Measurements from ENCODE around the gene SOCS1.
A peak's percentile ranks its signal among the peaks of the same experiment; 100 is the strongest.

The SOCS1 gene

DNA sequence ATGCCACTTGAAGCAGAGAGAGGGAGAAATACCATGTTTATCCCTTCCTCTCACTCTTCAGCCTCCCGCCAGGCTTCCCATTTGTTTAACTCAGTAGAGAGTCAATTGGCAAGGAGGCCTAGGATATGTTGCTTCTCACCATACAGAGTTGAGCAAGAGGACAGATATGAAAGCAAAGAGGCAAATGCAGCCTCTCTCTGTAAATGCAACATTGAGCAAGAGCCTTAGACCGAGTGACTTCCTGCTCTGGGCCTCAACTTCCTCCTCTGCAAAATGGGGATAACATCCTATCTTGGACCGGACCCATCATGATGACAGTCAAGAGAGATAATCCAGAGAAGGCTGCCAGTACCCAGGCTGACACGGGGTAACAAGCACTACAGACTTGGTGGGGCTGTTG is 36.8 kb downstream of the SOCS1 start:
- H3K36me3 ChIP-seq = no peaks in the 10 kb centered on the region
- no peaks in the 10 kb centered on the region for H3K27me3 ChIP-seq
- peaks cover 10% of the 10 kb centered on the region for H3K9me3 ChIP-seq
- H3K4me3 ChIP-seq (ENCODE audit: low read depth, low read length) = no peak overlapping the region
- H3K4me1 ChIP-seq = no peaks in the 10 kb centered on the region
- DNase-seq = no peak
- TF ChIP-seq, protein P1, sequence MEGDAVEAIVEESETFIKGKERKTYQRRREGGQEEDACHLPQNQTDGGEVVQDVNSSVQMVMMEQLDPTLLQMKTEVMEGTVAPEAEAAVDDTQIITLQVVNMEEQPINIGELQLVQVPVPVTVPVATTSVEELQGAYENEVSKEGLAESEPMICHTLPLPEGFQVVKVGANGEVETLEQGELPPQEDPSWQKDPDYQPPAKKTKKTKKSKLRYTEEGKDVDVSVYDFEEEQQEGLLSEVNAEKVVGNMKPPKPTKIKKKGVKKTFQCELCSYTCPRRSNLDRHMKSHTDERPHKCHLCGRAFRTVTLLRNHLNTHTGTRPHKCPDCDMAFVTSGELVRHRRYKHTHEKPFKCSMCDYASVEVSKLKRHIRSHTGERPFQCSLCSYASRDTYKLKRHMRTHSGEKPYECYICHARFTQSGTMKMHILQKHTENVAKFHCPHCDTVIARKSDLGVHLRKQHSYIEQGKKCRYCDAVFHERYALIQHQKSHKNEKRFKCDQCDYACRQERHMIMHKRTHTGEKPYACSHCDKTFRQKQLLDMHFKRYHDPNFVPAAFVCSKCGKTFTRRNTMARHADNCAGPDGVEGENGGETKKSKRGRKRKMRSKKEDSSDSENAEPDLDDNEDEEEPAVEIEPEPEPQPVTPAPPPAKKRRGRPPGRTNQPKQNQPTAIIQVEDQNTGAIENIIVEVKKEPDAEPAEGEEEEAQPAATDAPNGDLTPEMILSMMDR (IDR thresholded peaks at IDR 0.05; ENCODE audit: low read depth, low read length) = no peak

DNA sequence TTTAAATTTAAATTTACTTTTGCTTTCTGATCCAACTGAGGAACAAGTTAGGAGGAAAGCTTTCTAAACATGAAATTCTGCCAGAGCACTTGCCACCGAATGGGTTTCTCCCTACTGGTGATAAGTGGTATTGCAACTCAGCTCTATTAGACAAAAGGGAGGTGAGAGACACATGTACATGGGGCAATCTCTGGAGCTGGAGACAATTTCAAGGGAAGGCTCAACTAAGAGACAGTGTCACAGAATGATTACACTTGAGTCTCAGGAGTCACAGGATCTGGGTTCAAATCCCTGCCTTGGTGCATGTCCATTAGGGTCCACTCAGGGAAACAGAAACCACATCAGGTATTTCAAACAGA is 37.4 kb downstream of the SOCS1 start:
- no peaks in the 10 kb centered on the region for H3K36me3 ChIP-seq
- peaks cover 10% of the 10 kb centered on the region for H3K9me3 ChIP-seq
- TF ChIP-seq, protein P1 (IDR thresholded peaks at IDR 0.05; ENCODE audit: low read depth, low read length) = peak; percentile 77
- no peaks in the 10 kb centered on the region for H3K4me1 ChIP-seq
- no peak overlapping the region for H3K4me3 ChIP-seq (ENCODE audit: low read depth, low read length)
- no peak for DNase-seq
- no peaks in the 10 kb centered on the region for H3K27me3 ChIP-seq

DNA sequence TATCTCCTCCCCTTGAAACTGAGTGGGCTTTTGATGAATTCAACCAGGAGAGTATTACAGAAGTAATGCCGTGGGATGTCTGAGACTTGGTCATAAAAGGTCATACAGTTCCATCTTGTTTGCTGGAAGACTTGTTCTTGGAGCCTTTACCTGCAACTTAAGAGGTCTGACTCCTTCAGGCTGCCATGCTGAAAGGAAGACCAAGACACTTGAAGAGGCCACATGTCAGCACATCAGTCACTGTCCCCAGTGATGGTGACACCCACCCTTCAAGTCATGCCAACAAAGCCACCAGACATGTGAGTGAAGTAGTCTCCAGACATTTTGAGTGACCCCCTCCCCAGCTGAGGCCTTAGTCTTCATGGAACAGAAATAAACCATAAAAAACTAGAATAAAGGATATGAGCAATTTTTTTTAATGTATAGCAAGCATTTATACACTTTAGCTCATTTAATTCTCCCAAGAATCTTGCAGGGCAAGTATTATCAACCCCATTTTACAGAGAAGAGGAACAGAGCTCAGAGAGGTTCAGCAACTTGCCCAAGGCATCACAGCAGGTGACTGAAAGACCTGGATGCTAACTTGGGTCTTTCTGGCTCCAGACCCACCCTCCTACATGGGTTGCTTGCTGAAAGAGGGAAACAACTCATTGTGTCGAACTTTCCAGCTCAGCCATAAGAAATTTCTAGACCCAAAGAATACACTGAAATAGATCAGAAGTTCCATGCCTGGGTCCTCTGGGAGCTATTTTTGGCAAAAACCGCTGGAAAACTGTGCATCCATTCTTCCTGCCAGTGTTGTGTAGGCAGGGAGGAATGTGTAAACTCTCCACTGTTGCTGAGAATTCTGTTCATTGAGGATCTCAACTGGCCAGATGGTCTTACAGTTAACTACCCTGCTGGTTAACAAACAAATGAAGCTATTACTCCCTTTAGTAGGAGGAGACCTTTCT is 38.1 kb downstream of the SOCS1 start:
- no peaks in the 10 kb centered on the region for H3K36me3 ChIP-seq
- DNase-seq = no peak
- peaks cover 2% of the 10 kb centered on the region; the same call in 1 of the 2 replicates for H3K4me1 ChIP-seq
- no peaks in the 10 kb centered on the region for H3K27me3 ChIP-seq
- no peak overlapping the region for H3K4me3 ChIP-seq (ENCODE audit: low read depth, low read length)
- peaks cover 10% of the 10 kb centered on the region for H3K9me3 ChIP-seq
- TF ChIP-seq, protein P1 (IDR thresholded peaks at IDR 0.05; ENCODE audit: low read depth, low read length) = no peak

DNA sequence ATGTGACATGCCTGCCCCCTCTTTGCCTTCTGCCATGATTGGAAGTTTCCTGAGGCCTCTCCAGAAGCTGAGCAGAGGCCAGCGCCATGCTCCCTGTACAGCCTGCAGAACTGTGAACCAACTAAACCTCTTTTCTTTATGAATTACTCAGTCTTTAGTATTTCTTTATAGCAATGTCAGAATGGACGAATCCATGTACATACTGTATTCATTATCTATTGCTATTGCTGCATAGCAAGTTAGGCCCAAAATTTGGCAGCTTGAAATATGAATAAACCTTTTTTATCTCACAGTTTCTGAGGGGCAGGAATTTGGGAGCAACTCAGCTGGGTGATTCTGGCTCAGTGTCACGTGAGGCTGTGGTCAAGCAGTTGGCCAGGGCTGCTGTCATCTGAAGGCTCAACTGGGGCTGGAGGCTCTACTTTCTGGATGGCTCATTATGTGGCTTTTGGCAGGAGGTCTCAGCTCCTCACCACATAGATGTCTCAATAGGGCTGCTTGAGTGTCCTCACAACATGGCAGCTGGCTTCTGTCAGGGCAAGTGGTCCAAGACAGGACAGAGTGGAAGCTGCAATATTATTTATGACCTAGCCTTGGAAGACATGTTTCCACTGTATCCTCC is 40.0 kb downstream of the SOCS1 start:
- Histone ChIP-seq H3K9me3 (peaks cover 10% of the 10 kb centered on the region), H3K27me3 (no peaks in the 10 kb centered on the region), H3K4me1 (peaks cover 8% of the 10 kb centered on the region; the same call in 1 of the 2 replicates), H3K4me3 (ENCODE audit: low read depth, low read length) (no peak overlapping the region), H3K36me3 (no peaks in the 10 kb centered on the region)
- DNase-seq = no peak
- TF ChIP-seq, protein P1 (IDR thresholded peaks at IDR 0.05; ENCODE audit: low read depth, low read length) = no peak

DNA sequence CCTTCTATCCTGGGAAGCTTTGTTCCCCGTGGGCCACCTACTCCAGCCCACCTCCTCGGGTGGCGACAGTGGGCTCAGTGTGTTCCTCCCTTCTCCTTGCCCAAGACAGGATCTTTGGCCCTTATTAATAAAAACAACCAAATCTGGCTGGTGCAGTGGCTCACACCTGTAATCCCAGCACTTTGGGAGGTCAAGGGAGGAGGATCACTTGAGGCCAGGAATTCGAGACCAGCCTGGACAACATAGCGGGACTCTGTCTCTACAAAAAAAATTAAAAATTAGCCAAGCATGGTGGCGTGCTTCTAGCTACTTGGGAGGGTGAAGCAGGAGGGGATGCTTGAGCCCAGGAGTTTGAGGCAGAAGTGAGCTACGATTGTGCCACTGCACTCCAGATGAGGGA is 42.2 kb downstream of the SOCS1 start:
- TF ChIP-seq, protein P1 (IDR thresholded peaks at IDR 0.05; ENCODE audit: low read depth, low read length) = no peak
- peaks cover 10% of the 10 kb centered on the region for H3K9me3 ChIP-seq
- H3K36me3 ChIP-seq = no peaks in the 10 kb centered on the region
- peaks cover 8% of the 10 kb centered on the region; the same call in 1 of the 2 replicates for H3K4me1 ChIP-seq
- no peaks in the 10 kb centered on the region for H3K27me3 ChIP-seq
- no peak overlapping the region for H3K4me3 ChIP-seq (ENCODE audit: low read depth, low read length)
- DNase-seq = no peak

DNA sequence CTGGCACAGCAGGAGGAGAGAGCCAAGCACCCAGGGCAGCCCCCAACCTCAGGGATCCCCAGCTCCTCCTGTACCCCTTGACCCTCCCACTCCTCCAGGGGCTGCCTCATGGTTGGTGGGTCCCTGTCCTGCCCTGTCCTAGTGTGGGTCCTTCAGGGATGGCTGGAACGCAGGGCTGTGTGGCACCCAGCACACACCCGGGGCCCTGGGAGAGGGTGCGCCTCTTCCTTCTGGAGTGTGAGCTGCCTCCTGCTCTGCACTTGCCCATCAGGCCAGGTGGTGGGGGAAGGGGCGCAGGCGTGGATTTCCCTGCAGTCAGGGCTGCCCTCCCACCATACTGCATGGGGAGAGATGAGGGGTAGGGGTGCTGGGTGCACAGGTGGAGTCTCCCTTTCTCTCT is 42.6 kb downstream of the SOCS1 start:
- no peak for DNase-seq
- Histone ChIP-seq H3K9me3 (peaks cover 6% of the 10 kb centered on the region), H3K4me1 (peaks cover 8% of the 10 kb centered on the region; the same call in 1 of the 2 replicates), H3K27me3 (no peaks in the 10 kb centered on the region), H3K4me3 (ENCODE audit: low read depth, low read length) (no peak overlapping the region), H3K36me3 (no peaks in the 10 kb centered on the region)
- TF ChIP-seq, protein P1 (IDR thresholded peaks at IDR 0.05; ENCODE audit: low read depth, low read length) = no peak

Data from BE2C (cell line).